Stimulated activated naive CD4-positive, alpha-beta T cell (primary cell): Measurements from ENCODE around the gene LRP3.
"Not testable (repeated sequence)": the region's sequence is repeated elsewhere in the genome, so short reads cannot be mapped to it uniquely, and the experiment has no call there.

Experiments used
- DNase-seq, 6 experiments: peaks; one replicate each; lab custom pipeline; 2025; lab: John Stamatoyannopoulos, UW

LRP3 gene

GRCh38 chr19:33176670-33177416, 17.3 kb upstream of the LRP3 start:
- DNase-seq = peak; percentile 91 to 99 (median 98)

- peak in 5 of 6 experiments; percentile 82 to 95 (median 88) for DNase-seq
Measured at GRCh38 chr19:33177417-33177979, 16.6 kb upstream of the LRP3 start.

- DNase-seq = no peak
Measured at GRCh38 chr19:33186431-33187182, 7.5 kb upstream of the LRP3 start.

GRCh38 chr19:33187183-33187540, 7.0 kb upstream of the LRP3 start:
- DNase-seq = no peak

- no peak for DNase-seq
Measured at GRCh38 chr19:33189453-33189852, 4.7 kb upstream of the LRP3 start.

- DNase-seq = not testable (repeated sequence)
Measured at GRCh38 chr19:33191092-33191491, 3.0 kb upstream of the LRP3 start.

GRCh38 chr19:33191501-33191900, 2.6 kb upstream of the LRP3 start:
- DNase-seq = no peak

GRCh38 chr19:33192010-33192409, 2.1 kb upstream of the LRP3 start:
- no peak for DNase-seq

- DNase-seq = no peak
Measured at GRCh38 chr19:33193269-33193864, 763 bp upstream of the LRP3 start.

GRCh38 chr19:33194532-33194885, 379 bp downstream of the LRP3 start:
- DNase-seq = no peak

- DNase-seq = no peak
Measured at GRCh38 chr19:33194886-33195644, 935 bp downstream of the LRP3 start.

GRCh38 chr19:33195645-33196347, 1.7 kb downstream of the LRP3 start:
- DNase-seq = no peak

GRCh38 chr19:33196446-33197193, 2.5 kb downstream of the LRP3 start:
- DNase-seq = no peak

- DNase-seq = no peak
Measured at GRCh38 chr19:33197591-33198000, 3.5 kb downstream of the LRP3 start.

GRCh38 chr19:33198169-33198568, 4.0 kb downstream of the LRP3 start:
- DNase-seq = no peak

- no peak for DNase-seq
Measured at GRCh38 chr19:33199441-33200265, 5.5 kb downstream of the LRP3 start.

- no peak for DNase-seq
Measured at GRCh38 chr19:33201473-33201872, 7.3 kb downstream of the LRP3 start.

- DNase-seq = no peak
Measured at GRCh38 chr19:33201886-33202545, 7.9 kb downstream of the LRP3 start.
